Amniotic stem cell (primary cell): Measurements from ENCODE around the gene SKAP1.
"Not testable (repeated sequence)": the region's sequence is repeated elsewhere in the genome, so short reads cannot be mapped to it uniquely, and the experiment has no call there.

Experiments
- DNase-seq: peaks from one replicate; lab custom pipeline; 2025; lab: John Stamatoyannopoulos, UW

The SKAP1 gene

DNA sequence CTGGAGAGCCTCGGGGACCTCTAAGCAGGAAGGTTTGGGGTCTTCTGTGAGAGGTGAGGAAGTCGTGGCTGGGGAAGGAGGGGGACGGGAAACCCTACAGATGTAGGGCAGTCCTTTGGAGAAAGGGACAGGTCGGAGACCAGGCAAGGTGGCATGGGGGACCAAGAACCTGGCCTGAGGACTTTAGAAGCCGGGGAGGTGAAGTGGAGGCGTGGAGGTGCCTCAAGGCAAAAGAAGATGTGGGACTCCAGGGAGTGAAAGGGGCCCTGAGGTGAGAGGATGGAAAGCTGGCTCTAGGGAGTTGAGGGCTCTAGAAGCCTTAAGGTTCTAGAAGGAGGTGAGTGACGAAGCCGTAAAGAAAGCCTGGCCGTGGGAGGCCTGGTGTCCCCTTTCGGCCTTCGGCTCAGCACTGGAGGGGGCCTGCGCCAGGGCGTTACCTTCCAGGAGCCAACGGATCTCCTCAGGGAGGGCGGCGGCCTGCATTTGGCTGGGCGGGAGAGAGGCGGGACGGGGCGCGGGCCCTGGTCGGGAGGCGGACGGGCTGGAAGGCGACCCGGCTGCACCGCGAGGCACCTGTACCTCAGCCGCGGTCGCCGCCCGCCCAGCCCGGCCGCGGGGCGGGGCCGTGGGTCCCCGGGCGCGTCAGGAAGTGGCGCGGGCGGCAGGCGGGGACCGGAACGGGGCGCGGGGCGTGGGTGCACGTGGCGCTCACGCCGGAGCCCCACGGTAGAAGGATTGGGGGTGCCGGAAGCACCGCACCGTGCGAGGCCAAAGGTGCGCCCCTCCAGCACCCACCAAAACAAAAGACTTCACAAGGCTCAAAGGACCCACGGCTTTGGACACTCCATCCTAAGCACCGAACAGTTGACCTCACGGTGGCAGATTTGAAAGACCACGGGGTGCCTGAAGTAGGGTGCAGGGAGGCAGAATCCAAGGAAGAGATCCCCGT lies at the start of gene SKAP1:
SKAP1 (minus strand) TSS at position 577 of the 949 bp plus-strand sequence.
- no peak for DNase-seq

DNA sequence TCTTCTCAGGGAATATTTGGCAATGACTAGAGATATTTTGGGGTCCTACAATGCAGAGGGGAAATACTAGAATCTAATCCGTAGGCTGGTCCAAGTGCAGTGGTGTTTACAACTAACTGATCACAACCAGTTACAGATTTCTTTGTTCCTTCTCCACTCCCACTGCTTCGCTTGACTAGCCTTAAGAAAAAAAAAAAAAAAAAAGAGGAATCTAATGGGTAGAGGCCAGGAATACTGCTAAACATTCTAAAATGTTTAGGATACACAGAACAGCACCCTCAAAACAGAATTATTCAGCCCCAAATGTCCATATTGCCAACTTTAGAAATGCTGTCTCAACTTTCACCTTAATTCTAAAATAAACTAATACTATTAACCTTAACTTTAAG lies 49.0 kb upstream of the SKAP1 start:
- DNase-seq = no peak

DNA sequence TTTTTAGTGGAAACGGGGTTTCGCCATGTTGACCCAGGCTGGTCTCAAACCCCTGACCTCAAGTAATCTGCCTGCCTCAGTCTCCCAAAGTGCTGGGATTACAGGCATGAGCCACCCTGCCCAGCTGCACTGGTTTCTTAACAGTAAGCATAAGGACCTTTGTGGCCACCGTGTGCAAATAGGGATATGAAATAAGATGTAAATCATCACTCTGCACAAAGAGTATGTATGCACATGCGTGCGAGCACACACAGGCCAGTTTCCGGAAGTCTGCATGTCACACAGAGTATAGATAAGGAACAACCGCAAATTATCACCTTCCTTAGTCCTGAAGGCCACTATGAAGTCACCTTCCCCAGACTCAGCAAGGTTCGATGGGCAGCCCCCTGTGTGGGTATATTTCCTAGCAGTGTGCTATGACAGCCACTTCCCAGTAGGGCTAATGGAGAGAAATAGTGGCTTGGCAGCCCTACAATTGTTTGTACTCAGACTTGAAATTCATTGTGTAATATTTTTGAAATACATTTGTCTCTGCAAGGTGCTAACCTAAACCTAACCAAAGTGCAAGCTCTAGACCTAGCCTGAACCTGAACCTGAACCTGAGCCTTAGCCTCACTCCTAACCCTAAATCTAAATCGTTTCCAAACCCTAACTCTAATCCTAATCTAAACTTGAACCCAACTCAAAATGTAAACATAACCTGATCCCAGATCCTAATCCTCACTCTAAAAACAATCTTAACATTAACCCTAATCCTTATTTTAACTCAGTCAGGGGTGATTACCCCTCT lies 48.4 kb upstream of the SKAP1 start:
- DNase-seq = no peak

DNA sequence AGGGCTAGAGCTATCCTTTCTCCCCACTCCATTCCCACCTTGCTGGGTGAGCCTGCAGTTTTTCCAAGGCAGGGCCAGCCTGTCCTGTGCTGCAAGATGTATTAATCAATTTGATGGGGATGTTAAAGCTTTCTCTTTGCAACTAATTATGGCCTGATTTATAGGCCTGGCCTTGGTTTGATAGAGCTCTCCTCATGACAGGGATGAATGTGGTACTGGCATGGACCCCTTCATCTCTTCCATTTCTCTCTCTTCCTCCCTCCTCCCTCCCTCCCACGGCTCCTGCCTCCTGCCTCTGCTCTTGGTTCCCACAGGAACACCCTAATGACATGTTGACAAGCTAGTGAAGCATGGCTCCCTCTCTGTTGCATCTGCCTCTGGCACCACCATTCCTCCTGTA lies 47.2 kb upstream of the SKAP1 start:
- no peak for DNase-seq

DNA sequence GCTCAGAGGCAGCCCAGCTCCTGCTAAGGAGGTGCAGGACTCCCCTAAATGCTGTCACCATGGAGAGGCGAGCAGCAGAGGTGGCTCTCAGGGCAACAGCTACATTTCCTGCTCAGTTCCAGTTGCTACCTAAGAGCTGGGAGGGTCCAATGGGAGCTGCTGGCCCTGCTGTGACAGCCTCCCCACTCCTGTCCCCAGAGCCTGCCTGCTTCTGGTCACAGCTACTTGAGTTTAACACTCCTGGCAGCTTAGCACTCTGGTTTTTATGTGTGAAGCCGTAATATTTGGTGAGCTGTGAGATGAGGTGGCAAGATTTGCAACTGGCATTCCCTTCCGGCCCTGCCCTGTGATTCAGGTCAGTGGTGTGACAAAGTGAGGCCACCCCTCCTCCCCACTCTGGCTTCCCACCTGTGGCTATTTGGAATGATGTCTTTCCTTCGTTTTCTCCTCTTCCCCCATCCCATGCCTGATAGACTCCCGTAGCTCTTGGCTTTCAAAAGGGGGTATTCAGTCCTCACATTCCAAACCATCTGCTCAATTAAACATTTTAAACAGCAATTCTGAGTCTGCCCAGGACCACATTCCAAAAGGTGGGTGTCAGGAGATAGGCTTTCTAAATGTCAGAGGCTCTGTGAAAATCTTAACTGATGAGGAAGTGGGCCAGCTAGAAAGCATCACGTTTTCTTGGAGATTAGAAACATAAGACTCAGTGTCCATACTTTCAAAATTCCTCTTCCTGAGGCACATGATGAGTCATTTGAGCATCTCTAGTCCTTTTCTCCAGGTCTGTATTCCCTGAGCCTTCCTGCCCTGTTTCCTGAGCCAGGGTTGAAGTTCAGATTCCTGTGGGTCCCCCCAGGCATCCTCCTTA lies 42.6 kb upstream of the SKAP1 start:
- no peak for DNase-seq

DNA sequence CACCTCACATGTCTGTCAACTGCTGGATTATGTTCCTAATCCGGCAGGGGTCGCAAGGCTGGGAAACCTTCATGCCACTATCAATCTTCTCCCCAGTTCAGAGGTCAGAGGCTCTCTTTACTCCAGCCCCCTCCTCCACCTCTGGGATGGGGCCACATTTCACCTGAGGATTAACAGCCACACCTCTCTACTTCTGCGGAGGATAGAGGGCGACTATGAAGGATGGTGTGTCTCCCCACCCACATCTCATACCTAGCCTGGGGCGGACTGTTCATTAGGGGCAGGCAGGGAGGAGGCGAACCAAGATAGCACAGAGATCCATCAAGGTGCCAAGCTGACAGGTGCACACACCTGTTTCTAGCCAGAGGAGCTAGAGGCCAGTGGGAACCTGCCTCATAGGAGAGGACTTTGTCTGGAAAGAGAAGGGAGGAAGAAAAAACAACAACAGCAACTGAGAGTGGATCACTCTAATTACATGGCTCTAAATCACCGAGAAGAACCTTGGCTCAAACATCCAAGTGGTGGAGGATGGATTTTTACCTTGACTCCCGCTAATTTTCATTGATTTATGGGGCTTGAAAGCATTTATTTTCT lies 41.9 kb upstream of the SKAP1 start:
- no peak for DNase-seq

DNA sequence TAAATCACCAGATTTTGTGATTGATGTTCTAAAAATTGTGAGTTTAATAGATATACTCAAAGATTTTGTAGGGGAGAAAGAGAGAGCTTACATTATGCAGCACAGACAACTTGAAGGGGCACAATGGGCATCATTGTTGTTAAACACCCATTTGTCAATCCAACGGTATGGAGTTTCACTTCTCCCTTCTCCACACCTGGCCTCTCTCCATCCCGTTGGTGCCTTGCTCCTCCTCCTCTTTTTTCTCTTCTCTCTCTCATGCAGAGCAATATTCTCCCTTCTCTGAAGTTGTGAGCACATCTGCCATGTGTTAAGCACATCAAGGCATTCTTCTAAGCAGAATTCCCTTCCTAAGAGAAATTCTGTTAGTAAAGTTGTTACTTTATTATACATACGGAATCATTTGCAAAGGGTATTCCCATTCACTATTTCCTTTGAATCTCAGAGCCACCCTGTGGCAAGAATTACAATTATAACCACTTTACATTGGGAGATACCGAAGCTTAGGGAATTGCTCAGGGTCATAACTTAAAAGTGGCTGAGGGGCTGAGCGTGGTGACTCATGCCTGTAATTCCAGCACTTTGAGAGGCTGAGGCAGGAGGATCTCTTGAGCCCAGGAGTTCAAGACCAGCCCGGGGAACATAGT lies 40.5 kb upstream of the SKAP1 start:
- DNase-seq = no peak

DNA sequence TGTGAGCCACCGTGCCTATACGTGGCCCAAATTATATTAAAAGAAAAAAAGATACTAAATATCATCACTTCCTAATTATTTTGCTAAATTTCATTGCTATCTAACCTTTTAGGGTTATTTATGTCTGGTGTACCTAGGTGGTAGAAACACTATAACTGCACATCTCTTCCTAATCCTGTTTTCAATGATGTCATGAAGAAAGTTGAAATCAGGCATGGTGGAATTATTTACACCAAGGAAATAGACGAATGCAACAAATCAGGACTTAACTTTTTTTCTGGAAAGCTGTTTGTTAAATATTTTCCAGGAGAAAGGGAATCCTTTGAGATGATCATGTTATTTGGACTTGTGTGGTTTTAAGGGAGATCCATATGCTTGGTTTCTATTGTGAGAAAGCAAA lies 39.2 kb upstream of the SKAP1 start:
- DNase-seq = no peak

DNA sequence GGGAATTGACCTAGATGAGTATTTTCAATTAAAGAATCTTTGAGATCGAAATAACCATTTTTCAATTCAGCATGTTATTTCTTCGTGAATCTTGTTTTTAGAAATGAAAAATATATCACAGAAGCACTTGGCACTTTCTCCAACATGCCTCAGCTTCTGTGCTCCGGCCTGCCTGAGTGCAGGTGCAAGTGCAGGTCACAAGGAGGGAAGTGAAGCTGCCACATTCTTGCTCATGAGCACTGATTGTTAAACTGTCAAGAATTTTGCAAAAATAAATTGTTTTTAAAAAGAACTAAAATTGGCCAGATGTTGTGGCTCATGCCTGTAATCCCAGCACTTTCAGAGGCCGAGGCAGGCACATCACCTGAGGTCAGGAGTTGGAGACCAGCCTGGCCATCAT lies 38.3 kb upstream of the SKAP1 start:
- DNase-seq = no peak

DNA sequence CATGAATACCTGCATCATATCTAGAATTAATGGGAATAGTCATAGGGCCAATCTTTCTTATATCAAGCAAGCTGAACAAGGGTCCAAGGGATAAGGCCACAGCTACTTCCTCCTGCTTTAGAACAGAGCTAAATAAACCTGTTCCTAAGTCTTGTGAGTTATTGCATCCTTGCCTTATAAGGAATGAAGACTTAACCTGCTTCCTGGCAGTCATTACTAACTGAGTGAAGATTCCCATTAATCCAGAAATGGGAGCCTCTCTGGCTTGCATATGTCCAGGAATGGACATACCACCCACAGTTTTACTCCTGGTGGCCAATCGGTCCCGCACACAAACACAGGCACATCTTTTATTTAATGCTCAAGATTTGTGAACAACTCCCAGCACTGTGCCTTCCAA lies 35.9 kb upstream of the SKAP1 start:
- DNase-seq = no peak

DNA sequence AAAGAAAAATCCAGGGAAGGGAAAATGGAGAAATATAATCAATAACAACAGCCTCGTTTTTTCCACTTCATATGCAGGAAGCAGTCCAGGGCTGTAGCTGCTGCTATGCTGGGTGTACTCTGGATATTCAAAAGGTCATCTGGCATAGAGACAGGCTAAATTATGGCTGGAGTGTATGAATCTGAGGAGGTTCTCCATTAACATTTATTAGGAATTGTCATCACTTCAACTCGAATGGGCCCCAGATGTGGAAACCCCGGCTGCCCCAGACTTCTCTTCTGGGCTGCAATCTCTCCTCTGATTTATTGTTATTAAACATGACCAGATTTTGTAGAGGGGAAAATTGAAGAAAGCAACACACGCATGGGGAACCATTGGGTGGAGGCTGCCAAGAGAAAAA lies 33.5 kb upstream of the SKAP1 start:
- DNase-seq = no peak

DNA sequence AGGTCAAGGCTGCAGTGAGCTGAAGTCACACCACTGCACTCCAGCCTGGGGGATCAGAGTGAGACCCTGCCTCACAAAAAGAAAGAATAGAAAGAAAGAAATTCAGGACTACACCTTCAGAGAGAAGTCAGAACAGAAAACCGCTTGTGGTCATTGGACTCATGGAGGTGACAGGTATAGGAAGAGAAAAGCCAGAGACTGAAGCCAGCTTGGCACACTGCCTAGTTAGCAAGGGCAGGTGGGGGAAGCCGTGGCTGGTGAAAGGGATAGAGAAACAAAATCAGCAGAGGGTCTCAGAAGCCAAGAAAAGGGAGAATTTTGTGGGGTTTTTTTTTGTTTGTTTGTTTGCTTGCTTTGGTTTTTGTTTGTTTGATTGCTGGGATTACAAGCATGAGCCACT lies 32.9 kb upstream of the SKAP1 start:
- DNase-seq = no peak

DNA sequence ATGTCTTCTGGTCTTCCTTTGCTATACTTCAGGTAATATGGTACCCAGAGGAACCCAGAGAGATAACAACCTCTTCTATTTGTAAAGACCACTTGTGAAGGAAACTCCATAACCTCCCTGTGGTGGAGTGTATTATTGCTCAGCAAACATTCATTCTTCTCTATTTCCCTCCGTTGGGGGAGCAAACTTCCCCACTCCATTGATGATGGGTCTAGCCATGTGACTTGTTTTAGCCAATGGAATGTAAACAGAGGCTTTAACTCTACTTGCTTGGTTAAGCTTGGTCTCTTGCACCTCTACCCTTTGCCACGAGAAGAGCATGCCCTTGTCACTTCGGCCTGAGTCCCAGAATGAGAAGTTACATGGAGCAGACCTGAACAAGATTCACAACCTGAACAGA lies 30.0 kb upstream of the SKAP1 start:
- DNase-seq = no peak

DNA sequence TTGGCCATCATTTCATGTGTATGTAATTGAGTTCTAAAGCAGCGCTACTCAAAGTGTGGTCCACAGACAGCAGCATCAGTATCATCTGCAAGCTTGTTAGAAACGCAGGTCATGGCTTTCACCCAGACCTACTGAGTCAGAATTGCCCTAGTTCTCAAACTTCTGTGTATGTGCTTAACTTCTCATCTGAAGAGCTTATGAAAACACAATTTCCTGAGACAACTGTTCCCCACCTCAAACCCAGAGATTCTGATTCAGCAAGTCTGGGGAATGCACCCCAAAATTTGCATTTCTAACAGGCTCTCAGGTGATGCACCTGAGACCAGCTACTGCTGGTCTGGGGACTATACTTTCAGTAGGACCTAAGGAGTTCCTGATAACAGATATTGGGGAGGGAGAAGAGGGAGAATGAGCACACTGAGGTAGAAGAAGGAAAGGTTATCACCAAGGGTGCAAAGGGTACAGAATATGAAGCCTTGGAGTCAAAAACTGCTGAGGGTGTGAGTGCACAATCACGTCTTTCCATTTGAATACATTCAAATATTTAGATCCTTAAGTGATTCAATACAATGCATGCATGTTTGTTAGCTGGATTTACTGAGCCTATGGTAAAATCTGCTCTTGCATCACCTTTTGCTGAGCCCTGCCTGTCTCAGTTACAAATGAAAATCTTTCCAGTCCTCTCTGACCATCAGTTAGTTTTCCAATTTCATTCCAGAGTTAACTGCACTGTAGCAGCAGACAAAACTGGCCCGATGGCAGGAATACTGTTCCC lies 29.2 kb upstream of the SKAP1 start:
- DNase-seq = no peak

DNA sequence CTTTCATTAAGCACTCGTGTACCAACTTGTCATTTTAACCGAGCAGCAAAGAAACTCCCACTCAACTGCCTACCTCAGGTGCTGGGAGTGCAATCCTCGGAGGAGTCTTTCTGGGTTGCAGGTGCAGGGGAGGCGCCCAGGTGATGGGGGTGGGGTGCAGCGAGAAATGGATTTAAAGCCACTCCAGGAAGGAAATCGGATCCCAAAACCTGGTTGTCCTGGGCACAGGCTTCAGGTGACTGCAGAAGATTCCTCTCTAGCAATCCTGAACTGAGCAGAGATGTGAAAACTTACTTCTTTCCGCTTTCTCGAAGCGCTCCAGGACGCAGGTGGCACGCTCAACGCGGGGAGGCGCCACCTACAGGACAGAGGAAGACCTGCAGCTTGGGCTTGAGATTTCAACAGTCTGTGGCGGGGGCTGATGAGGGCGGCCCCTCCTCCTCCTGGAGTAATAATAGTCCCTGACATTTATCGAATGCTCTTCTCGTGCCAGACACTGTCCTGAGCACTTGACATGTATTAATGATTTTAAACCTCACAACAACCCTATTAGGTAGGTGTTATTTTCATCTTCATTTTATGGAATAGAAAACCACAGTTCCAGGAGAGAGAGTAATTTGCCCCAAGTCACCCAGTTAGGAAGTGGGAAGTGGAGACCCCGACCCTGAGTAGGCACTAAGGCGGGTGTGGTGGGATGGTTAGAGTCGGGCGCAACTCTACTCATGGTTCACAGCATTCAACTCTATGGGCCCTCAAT lies 27.2 kb upstream of the SKAP1 start:
- no peak for DNase-seq

DNA sequence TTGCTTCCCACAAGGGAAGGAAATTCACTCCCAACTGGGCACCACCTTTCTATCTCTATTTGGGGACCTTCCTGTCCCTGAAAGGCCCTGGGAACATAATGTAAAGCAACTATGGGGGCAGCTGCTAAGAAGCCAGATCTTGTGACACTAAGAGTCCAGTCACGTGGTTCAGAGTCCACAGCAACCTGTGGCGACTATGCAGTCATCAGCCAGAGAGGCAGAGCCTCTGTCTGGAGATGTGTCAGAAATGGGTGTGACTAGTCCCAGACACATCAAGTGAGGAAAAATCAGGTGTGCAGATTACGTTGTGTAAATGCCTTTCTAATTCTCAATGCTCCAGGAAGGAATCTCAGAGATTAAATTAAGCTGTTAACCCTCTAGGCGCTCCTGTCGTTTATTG lies 26.6 kb upstream of the SKAP1 start:
- no peak for DNase-seq

DNA sequence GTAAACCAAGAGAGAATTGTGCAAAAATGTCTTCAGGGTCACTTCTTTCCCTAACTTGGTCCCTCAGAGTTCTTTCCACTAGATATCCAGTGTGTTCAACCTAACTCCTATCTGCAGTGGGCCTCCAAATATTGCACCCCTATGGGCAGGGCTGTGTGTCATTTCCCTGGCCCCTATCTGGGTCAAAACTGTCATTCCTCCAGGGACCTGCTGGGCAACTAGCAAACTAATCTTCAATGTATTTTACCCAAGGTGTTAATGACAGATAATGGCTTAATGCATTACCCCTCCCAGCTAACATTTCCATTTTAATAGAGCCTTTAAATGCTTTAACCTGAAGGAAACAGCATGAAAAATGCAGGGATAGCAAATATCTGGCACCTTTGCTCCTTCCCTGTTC lies 25.8 kb upstream of the SKAP1 start:
- DNase-seq = no peak

DNA sequence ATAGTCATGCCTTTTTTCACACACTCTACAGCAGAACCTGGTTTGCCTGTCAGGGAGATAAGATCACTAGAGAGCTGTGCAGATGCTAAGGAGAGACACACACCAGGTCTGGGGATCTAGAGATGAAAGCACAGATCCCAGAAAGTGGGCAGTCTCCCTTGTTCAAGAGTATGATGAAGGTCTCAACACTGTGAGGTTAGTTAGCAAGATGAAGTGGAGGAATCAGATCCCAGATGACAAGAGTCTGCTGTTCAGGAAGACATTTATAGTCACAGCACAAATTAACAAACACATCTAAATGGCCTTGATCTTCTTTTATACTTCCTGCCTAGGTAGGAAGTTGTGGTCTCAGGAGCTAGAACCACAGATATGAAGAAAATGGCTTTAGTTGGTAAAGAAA lies 23.4 kb upstream of the SKAP1 start:
- no peak for DNase-seq

DNA sequence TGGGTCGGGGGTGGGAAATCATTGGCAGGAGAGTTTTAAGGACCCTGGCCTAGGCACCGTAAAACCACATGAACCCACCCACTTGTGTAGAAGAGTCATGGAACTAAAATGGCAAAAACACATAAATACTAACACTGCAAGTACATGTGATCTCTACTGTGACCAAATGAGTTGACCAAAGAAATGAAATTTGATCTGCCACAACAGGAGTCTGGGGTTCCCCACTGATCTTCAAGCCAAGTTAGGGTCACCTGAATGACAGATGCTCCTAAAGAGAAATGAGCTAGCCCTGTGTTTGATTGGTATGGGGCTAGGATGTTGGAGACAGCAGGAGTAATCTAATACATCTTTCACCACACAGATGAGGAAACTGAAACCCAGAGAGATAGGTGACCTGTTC lies 21.5 kb upstream of the SKAP1 start:
- no peak for DNase-seq

DNA sequence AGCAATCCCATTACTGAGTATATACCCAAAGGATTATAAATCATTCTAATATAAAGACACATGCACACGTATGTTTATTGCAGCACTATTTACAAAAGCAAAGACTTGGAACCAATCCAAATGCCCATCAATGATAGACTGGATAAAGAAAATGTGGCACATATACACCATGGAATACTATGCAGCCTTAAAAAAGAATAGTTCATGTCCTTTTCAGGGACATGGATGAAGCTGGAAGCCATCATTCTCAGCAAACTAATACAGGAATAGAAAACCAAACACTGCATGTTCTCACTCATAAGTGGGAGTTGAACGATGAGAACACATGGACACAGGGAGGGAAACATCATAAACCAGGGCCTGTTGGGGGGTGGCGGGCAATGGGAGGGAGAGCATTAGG lies 19.3 kb upstream of the SKAP1 start:
- DNase-seq = not testable (repeated sequence)
